GM23338 (cell line): Measurements from ENCODE around the gene PUS1. TPM values are rescaled to one million over a fixed set of nuclear protein-coding genes. Genes with fewer than 3 reads are reported as not detected.

Experiments
- ATAC-seq: fragments of 200-7000 bp; cut with Tn5 transposase; 3 replicates; pipeline ENCODE4 v1.9.1; 2020
- DNase-seq: peaks from one replicate; pipeline ENCODE4 v3.0.0-alpha.2; 2015; ENCODE audit warnings: low spot score
- H2AFZ ChIP-seq: fragments of 200-600 bp; sonication (generic); 2 replicates; pipeline ENCODE4 v1.8.0; 2016; ENCODE audit warnings: antibody characterized with exemption, mild to moderate bottlenecking, moderate library complexity
- H3F3A ChIP-seq: fragments of 200-600 bp; sonication (generic); replicated peaks from 2 replicates; pipeline ENCODE4 v1.8.0; 2017; ENCODE audit warnings: antibody characterized with exemption, mixed run types, low read depth
- H3K27ac ChIP-seq: fragments of 200-600 bp; sonication (generic); 2 replicates; pipeline ENCODE4 v1.6.1; 2016; ENCODE audit warnings: low read depth
- H3K27me3 ChIP-seq: fragments of 200-600 bp; sonication (generic); 2 replicates; pipeline ENCODE4 v1.8.0; 2016; ENCODE audit warnings: mild to moderate bottlenecking, mixed run types, moderate library complexity; ENCODE audit not compliant: insufficient read depth
- H3K36me3 ChIP-seq: fragments of 200-600 bp; sonication (generic); 2 replicates; pipeline ENCODE4 v1.8.0; 2016; ENCODE audit warnings: mild to moderate bottlenecking; ENCODE audit not compliant: insufficient read depth
- H3K4me1 ChIP-seq: fragments of 200-600 bp; sonication (generic); 2 replicates; pipeline ENCODE4 v1.8.0; 2016; ENCODE audit warnings: mild to moderate bottlenecking, moderate library complexity; ENCODE audit not compliant: insufficient read depth
- H3K4me2 ChIP-seq: fragments of 200-600 bp; sonication (generic); 2 replicates; pipeline ENCODE4 v1.7.1; 2017; ENCODE audit warnings: mixed run types
- H3K4me3 ChIP-seq: fragments of 200-600 bp; sonication (generic); 2 replicates; pipeline ENCODE4 v1.6.1; 2016; ENCODE audit warnings: mixed run types
- H3K79me2 ChIP-seq: fragments of 200-600 bp; sonication (generic); replicated peaks from 2 replicates; pipeline ENCODE4 v1.8.0; 2017; ENCODE audit warnings: mild to moderate bottlenecking; ENCODE audit not compliant: insufficient read depth
- H3K9me2 ChIP-seq: fragments of 200-600 bp; sonication (generic); 2 replicates; pipeline ENCODE4 v1.8.0; 2017; ENCODE audit not compliant: insufficient read depth
- H4K20me1 ChIP-seq: fragments of 200-600 bp; sonication (generic); replicated peaks from 2 replicates; pipeline ENCODE4 v1.8.0; 2017; ENCODE audit warnings: mild to moderate bottlenecking; ENCODE audit not compliant: insufficient read depth
- H3K27ac Mint-ChIP-seq: 2 replicates; pipeline ENCODE4 v1.8.0; 2020; ENCODE audit warnings: inconsistent platforms, mild to moderate bottlenecking, moderate library complexity, mixed read lengths
- H3K27me3 Mint-ChIP-seq: 3 replicates; pipeline ENCODE4 v1.8.0; 2022; ENCODE audit warnings: low read depth, mild to moderate bottlenecking, moderate library complexity, mixed read lengths, inconsistent platforms; ENCODE audit not compliant: insufficient read depth, poor library complexity
- H3K36me3 Mint-ChIP-seq: 3 replicates; pipeline ENCODE4 v1.8.0; 2021; ENCODE audit warnings: low read depth, mild to moderate bottlenecking, inconsistent platforms, moderate library complexity, mixed read lengths
- H3K4me1 Mint-ChIP-seq: 3 replicates; pipeline ENCODE4 v1.8.0; 2020; ENCODE audit warnings: mild to moderate bottlenecking, inconsistent platforms, mixed read lengths
- H3K4me3 Mint-ChIP-seq: 3 replicates; pipeline ENCODE4 v1.8.0; 2021; ENCODE audit warnings: moderate library complexity, mild to moderate bottlenecking, inconsistent platforms, mixed read lengths
- H3K9me3 Mint-ChIP-seq: 3 replicates; pipeline ENCODE4 v1.8.0; 2020; ENCODE audit warnings: moderate library complexity, mild to moderate bottlenecking, inconsistent platforms, mixed read lengths
- CREB1 ChIP-seq: fragments of 250-450 bp; sonication (Bioruptor Pico); IDR thresholded peaks from 2 replicates; pipeline ENCODE4 v1.5.0; 2020; ENCODE audit warnings: low read depth, mild to moderate bottlenecking, moderate library complexity
- CTCF ChIP-seq, 2 experiments: fragments of 200-600 bp in 1 of 2; sonication (generic) in 1 of 2; conservative IDR thresholded peaks; 2 replicates each; pipeline versions ENCODE4 v1.5.1 to v1.6.1; 2016 to 2017; ENCODE audit warnings: antibody characterized with exemption in 2 of 2, low read depth in 2 of 2, mild to moderate bottlenecking in 2 of 2, moderate library complexity in 1 of 2
- ETS1 ChIP-seq: IDR thresholded peaks from 2 replicates; pipeline ENCODE4 v1.6.1; 2016; ENCODE audit warnings: antibody characterized with exemption
- EZH2 ChIP-seq: fragments of 200-600 bp; sonication (generic); IDR thresholded peaks from one replicate; pipeline ENCODE4 v1.8.0; 2017; ENCODE audit warnings: antibody characterized with exemption, mild to moderate bottlenecking, low read depth; ENCODE audit not compliant: unreplicated experiment
- EZH2phosphoT487 ChIP-seq: fragments of 200-600 bp; sonication (generic); IDR thresholded peaks from one replicate; pipeline ENCODE4 v1.8.1; 2018; ENCODE audit warnings: antibody characterized with exemption; ENCODE audit not compliant: unreplicated experiment
- JUNB ChIP-seq: IDR thresholded peaks from one replicate; pipeline ENCODE4 v1.6.1; 2016; ENCODE audit warnings: antibody characterized with exemption; ENCODE audit not compliant: unreplicated experiment
- NANOG ChIP-seq: IDR thresholded peaks from 2 replicates; pipeline ENCODE4 v1.6.1; 2016; ENCODE audit warnings: antibody characterized with exemption, borderline replicate concordance
- POLR2AphosphoS5 ChIP-seq: IDR thresholded peaks from 2 replicates; pipeline ENCODE4 v1.6.1; 2016; ENCODE audit warnings: antibody characterized with exemption, low read depth
- REST ChIP-seq: IDR thresholded peaks from one replicate; pipeline ENCODE4 v1.6.1; 2018; ENCODE audit warnings: antibody characterized with exemption; ENCODE audit not compliant: unreplicated experiment
- STAT1 ChIP-seq: IDR thresholded peaks from one replicate; pipeline ENCODE4 v1.6.1; 2016; ENCODE audit warnings: antibody characterized with exemption; ENCODE audit not compliant: unreplicated experiment
- ZNF114 ChIP-seq: fragments of 250-450 bp; sonication (Bioruptor Pico); IDR thresholded peaks from 2 replicates; pipeline ENCODE4 v1.5.0; 2020; ENCODE audit warnings: mild to moderate bottlenecking, moderate library complexity
- ZNF331 ChIP-seq: fragments of 250-450 bp; sonication (Bioruptor Pico); IDR thresholded peaks from 2 replicates; pipeline ENCODE4 v1.5.0; 2020; ENCODE audit warnings: low read depth, mild to moderate bottlenecking, moderate library complexity
- ZNF462 ChIP-seq: fragments of 250-450 bp; sonication (Bioruptor Pico); IDR thresholded peaks from 2 replicates; pipeline ENCODE4 v1.5.0; 2020; ENCODE audit warnings: mild to moderate bottlenecking, moderate library complexity
- polyA plus RNA-seq: library from polyadenylated mRNA; unstranded; fragments of >200 nt; fragmentation: Nextera tagmentation; extraction: Ambion mirVana; gene quantifications from 2 replicates; pipeline ENCODE4 v1.2.1, GENCODE V29; 2016
- total RNA-seq: library from RNA; depleted of rRNA; stranded (reverse); fragments of >200 nt; shearing (Covaris generic); gene quantifications from 2 replicates; pipeline ENCODE4 v1.2.3, GENCODE V29; 2014

PUS1 gene
- total and polyA plus RNA-seq, 2 experiments from 2014 or later, result 52.4 to 73.0 TPM

DNA sequence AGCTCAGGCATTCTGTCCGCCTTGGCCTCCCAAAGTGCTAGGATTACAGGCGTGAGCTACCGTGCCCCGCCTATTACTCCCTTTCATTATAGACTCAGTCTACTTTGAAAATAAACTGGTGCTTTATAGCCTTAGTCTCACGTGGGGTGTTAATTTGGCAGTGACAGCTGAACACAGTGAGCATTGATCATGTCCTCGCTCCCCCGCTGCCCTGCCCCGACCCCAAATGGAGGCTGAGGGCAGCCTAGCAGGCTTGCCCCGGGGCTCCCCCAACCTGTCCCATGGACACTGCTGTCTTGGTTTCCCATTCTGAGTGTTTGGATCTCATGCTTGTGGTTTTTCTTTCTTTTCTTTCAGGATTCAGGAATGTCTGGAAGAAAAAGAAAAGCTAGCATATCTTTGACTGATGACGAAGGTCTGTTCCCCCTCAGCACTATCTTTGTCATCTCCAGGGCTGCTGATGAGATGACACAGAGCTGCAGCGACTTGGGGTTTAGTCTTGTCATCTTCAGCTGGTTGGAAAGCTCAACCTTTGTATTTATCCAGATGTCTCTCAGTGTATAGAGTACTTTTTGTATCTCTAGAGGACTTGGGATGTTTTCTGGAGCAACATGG, 62.8 kb downstream of the PUS1 start:
- Histone ChIP-seq H2AFZ (no peak overlapping the region), H3K79me2 (peaks cover 19% of the 10 kb centered on the region), H3K27ac (peak overlapping the region; percentile 92), H3K27me3 (no peaks in the 10 kb centered on the region), H3F3A (peaks cover 21% of the 10 kb centered on the region), H3K9me2 (no peaks in the 10 kb centered on the region), H3K4me3 (no peak overlapping the region), H3K36me3 (peaks cover 20% of the 10 kb centered on the region), H4K20me1 (no peaks in the 10 kb centered on the region), H3K4me2 (no peak overlapping the region), H3K4me1 (peaks cover 20% of the 10 kb centered on the region; the same call in 1 of the 2 replicates)
- Mint-ChIP-seq H3K4me1 (peaks cover 53% of the 10 kb centered on the region), H3K9me3 (no peaks in the 10 kb centered on the region), H3K36me3 (peaks cover 81% of the 10 kb centered on the region), H3K4me3 (no peak overlapping the region; the same call in 2 of the 3 replicates), H3K27ac (peak overlapping the region; percentile 97), H3K27me3 (peaks cover 10% of the 10 kb centered on the region)
- ATAC-seq (no peak), DNase-seq (no peak)
- TF ChIP-seq CTCF (conservative IDR thresholded peaks at IDR 0.05; ENCODE audit: low read depth in 2 of 2) (no peak), ZNF114 (CRISPR knock-in tag) (no peak), EZH2 (no peak), ZNF331 (CRISPR knock-in tag) (no peak), NANOG (no peak), POLR2AphosphoS5 (no peak), EZH2phosphoT487 (no peak), CREB1 (no peak), STAT1 (no peak), JUNB (no peak), REST (no peak), ETS1 (no peak), ZNF462 (CRISPR knock-in tag) (no peak)
